ENCODE measurements around the gene MBTPS1.

- TF ChIP-seq CTCF (IDR thresholded peaks at IDR 0.05; ENCODE audit: low read length), result no peak
- no peak for TF ChIP-seq EZH2 (IDR thresholded peaks at IDR 0.05; ENCODE audit: borderline replicate concordance, low read length)
Measured at GRCh38 chr16:84009282-84009681, 107.5 kb downstream of the MBTPS1 start.

Data from OCI-LY1 (cell line).